CD4-positive, alpha-beta T cell treated with Interleukin-4 for 4 hours (primary cell): ENCODE data around the gene LYRM4.

Experiments used
- DNase-seq: peaks from one replicate; pipeline ENCODE4 v3.0.0-alpha.2; 2020

Gene LYRM4

GRCh38 chr6:5116243-5116991 lies 144.3 kb downstream of the LYRM4 start:
- DNase-seq = no peak

GRCh38 chr6:5115168-5115567 lies 145.6 kb downstream of the LYRM4 start:
- DNase-seq = no peak

- no peak for DNase-seq
Measured at GRCh38 chr6:5113096-5113495, 147.7 kb downstream of the LYRM4 start.

- DNase-seq = no peak
Measured at GRCh38 chr6:5112066-5112799, 148.5 kb downstream of the LYRM4 start.

- no peak for DNase-seq
Measured at GRCh38 chr6:5111626-5112025, 149.1 kb downstream of the LYRM4 start.

- DNase-seq = no peak
Measured at GRCh38 chr6:5110246-5110645, 150.5 kb downstream of the LYRM4 start.

- no peak for DNase-seq
Measured at GRCh38 chr6:5109436-5109835, 151.3 kb downstream of the LYRM4 start.

- no peak for DNase-seq
Measured at GRCh38 chr6:5108536-5109150, 152.1 kb downstream of the LYRM4 start.

GRCh38 chr6:5108068-5108467 lies 152.7 kb downstream of the LYRM4 start:
- DNase-seq = no peak

GRCh38 chr6:5107341-5107740 lies 153.4 kb downstream of the LYRM4 start:
- DNase-seq = no peak

- DNase-seq = no peak
Measured at GRCh38 chr6:5105146-5105545, 155.6 kb downstream of the LYRM4 start.

GRCh38 chr6:5104667-5105066 lies 156.1 kb downstream of the LYRM4 start:
- DNase-seq = no peak

- DNase-seq = no peak
Measured at GRCh38 chr6:5103250-5103649, 157.5 kb downstream of the LYRM4 start.

- DNase-seq = no peak
Measured at GRCh38 chr6:5102267-5102970, 158.3 kb downstream of the LYRM4 start.

- no peak for DNase-seq
Measured at GRCh38 chr6:5100806-5101205, 159.9 kb downstream of the LYRM4 start.

GRCh38 chr6:5099537-5099936 lies 161.2 kb downstream of the LYRM4 start:
- DNase-seq = no peak

GRCh38 chr6:5098501-5099270 lies 162.1 kb downstream of the LYRM4 start:
- DNase-seq = no peak

- DNase-seq = no peak
Measured at GRCh38 chr6:5096482-5096881, 164.3 kb downstream of the LYRM4 start.

- no peak for DNase-seq
Measured at GRCh38 chr6:5095236-5095635, 165.5 kb downstream of the LYRM4 start.

- DNase-seq = no peak
Measured at GRCh38 chr6:5094327-5094726, 166.4 kb downstream of the LYRM4 start.

GRCh38 chr6:5093231-5094015 lies 167.3 kb downstream of the LYRM4 start:
- no peak for DNase-seq
